ENCODE measurements around the gene FAM83G. TPM values are rescaled to one million over a fixed set of nuclear protein-coding genes. Genes with fewer than 3 reads are reported as not detected.

FAM83G gene
- total and polyA plus RNA-seq, 8 donors, result 2.9 to 12.1 (median 3.6) TPM

DNA sequence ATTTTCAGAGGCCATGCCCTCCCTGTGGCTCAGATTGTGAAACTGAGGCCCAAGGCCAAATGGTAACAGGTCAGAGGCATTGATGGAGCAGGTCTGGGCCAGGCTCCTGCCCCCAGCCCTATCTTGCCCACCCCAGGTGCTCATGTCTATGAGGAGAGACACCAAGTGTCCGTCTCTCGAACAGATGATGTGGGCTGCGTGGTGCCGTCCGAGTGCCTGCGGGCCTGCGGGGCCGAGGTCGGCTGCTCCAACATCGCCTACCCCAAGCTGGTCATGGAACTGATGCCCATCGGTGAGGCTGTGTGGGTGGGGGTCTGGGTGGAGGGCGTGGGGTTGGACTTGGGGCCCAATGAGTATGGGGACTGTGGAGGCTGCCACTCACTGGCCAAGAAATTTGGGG lies 8.7 kb upstream of the FAM83G start:
- H3K27ac ChIP-seq, result no peak overlapping the region
- no peak for TF ChIP-seq CTCF (IDR thresholded peaks at IDR 0.05)
- no peaks in the 10 kb centered on the region for H3K36me3 ChIP-seq
- H3K4me3 ChIP-seq, result no peak overlapping the region
- no peak for ATAC-seq
- peak in 1 of 4 donors; percentile 50 for DNase-seq
- H3K4me1 ChIP-seq, result no peaks in the 10 kb centered on the region
- intact Hi-C loops (cut with DNase I), result no loop called here
- no peaks in the 10 kb centered on the region for H3K9me3 ChIP-seq
- no peaks in the 10 kb centered on the region for H3K27me3 ChIP-seq

DNA sequence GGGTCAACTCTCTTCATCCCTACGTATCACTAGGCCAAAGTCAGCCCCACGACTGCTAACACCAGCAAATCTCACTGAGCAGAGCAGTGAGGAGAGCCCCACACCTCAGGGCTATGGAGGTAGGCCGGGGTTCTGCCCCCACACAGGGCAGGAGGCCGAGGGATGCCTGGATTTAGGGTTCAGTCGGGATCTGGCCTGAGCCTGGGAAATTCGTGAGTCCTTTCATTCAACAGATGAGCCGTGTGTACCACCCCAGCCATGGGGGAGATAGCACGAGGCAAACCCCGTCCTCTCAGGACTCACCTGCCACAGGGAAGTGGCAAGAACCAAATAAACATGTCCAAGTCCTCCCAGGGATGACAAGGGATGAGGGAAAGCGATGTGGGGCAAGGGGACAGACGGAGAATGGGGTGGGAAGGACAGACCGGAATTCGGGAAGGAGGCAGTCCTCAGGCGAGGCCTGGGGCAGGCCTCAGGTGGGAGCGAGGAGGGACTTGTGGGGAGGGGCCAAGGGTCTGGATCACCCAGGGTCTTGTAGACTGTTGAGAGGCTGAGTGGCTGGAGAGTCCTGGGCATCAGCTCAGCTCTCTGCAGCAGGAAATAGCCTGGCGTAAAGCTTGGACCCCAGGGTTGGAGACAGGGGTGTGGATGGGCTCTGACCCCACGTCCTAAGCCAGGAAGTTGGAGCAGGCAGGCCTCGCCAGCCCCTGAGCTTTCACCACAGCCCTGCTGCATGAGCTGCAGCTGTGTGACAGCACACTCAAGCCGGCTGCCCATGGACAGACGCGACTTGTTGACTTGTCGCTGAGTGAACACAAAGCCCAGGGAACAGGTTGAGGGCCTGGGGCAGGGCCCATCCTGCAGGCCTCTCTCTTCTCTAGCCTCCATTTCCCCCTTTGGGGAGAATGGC lies 7.9 kb upstream of the FAM83G start:
- Histone ChIP-seq H3K27ac (no peak overlapping the region), H3K27me3 (no peaks in the 10 kb centered on the region), H3K9me3 (no peaks in the 10 kb centered on the region), H3K4me1 (no peaks in the 10 kb centered on the region), H3K36me3 (no peaks in the 10 kb centered on the region), H3K4me3 (no peak overlapping the region)
- intact Hi-C loops (cut with DNase I), result no loop called here
- DNase-seq, result peak in 1 of 4 donors; percentile 67
- no peak for TF ChIP-seq CTCF (IDR thresholded peaks at IDR 0.05)
- ATAC-seq, result no peak

GRCh38 chr17:19011581-19011980 lies 7.0 kb upstream of the FAM83G start:
- no peaks in the 10 kb centered on the region for H3K9me3 ChIP-seq
- intact Hi-C loops (cut with DNase I), result no loop called here
- TF ChIP-seq CTCF (IDR thresholded peaks at IDR 0.05), result no peak
- no peaks in the 10 kb centered on the region for H3K4me1 ChIP-seq
- H3K27ac ChIP-seq, result no peak overlapping the region
- ATAC-seq (no peak), DNase-seq (peak in 1 of 4 donors; percentile 55)
- H3K4me3 ChIP-seq, result no peak overlapping the region
- H3K27me3 ChIP-seq, result no peaks in the 10 kb centered on the region
- no peaks in the 10 kb centered on the region for H3K36me3 ChIP-seq

DNA sequence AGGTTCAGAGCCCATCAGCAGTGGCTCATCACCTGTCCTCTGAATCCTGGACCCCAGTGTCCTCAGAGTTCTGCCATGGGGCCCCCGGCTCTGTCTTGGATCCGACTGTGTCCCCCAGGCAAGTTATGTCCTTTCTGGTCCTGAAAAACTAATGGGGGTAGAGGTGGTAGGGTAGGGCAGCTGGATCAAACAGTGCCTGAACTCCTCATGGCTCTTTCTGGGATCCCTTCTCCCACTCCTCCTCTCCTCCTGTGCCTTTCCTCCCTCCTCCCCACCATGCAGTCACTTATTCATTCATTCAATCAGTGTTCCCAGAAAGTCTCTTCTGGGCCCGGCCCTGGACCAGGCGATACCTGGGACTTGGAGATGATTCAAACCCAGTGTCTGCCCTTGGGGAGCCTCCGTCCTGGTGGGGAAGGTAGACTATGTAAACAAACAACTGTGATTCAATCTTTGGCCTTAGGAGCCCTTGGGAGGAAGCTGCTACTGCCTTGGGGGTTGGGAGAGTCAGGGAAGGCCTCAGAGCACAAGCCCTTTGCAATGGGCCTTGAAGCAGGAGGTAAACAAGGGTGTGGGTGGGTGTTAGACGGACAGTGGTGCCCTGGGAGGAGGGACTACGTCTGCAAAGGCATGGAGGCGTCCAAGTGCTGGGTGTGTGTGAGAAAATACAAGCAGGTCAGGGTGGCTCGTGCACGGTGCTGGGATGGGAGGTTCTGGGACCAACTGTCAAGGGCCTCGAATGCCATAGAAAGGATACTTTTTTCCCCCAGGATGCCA lies 6.4 kb upstream of the FAM83G start:
- peak; percentile 16 for ATAC-seq
- no peak overlapping the region for H3K27ac ChIP-seq
- TF ChIP-seq CTCF (IDR thresholded peaks at IDR 0.05), result no peak

GRCh38 chr17:19009970-19010369 lies 5.4 kb upstream of the FAM83G start:
- ATAC-seq (no peak), DNase-seq (peak in 1 of 4 donors; percentile 54)
- H3K27me3 ChIP-seq, result peaks cover 0 to 4% of the 10 kb centered on the region in 2 donors
- TF ChIP-seq CTCF (IDR thresholded peaks at IDR 0.05), result no peak
- no peak overlapping the region for H3K27ac ChIP-seq
- H3K4me3 ChIP-seq, result no peak overlapping the region
- intact Hi-C loops (cut with DNase I), result no loop called here
- H3K36me3 ChIP-seq, result no peaks in the 10 kb centered on the region
- H3K9me3 ChIP-seq, result no peaks in the 10 kb centered on the region
- H3K4me1 ChIP-seq, result peaks cover 0 to 3% of the 10 kb centered on the region in 2 donors

More for the DNA sequence above, 6.4 kb upstream of the FAM83G start:
- Histone ChIP-seq H3K9me3 (no peaks in the 10 kb centered on the region), H3K4me1 (no peaks in the 10 kb centered on the region), H3K36me3 (no peaks in the 10 kb centered on the region), H3K4me3 (no peak overlapping the region), H3K27me3 (no peaks in the 10 kb centered on the region)
- peak in 1 of 4 donors; percentile 34 for DNase-seq
- intact Hi-C loops (cut with DNase I), result no loop called here

Data from left lung (tissue), 10 donors.